SK-N-SH treated with all-trans-retinoic acid at 6 μM for 48 hours (cell line): Measurements from ENCODE around the gene COL19A1.

Source experiments
- ISL1 ChIP-seq: fragments of 250-450 bp; sonication (Bioruptor Pico); IDR thresholded peaks from 2 replicates; pipeline ENCODE4 v2.1.2; 2022; ENCODE audit warnings: mild to moderate bottlenecking, moderate library complexity
- RARB ChIP-seq: fragments of 250-450 bp; sonication (Bioruptor Pico); IDR thresholded peaks from 2 replicates; pipeline ENCODE4 v1.8.0; 2021; ENCODE audit warnings: mild to moderate bottlenecking, moderate library complexity
- SNAI2 ChIP-seq: fragments of 250-450 bp; sonication (Bioruptor Pico); IDR thresholded peaks from 2 replicates; pipeline ENCODE4 v1.5.0; 2020; ENCODE audit warnings: mild to moderate bottlenecking, moderate library complexity

- TF ChIP-seq SNAI2 (CRISPR knock-in tag): no peak
- no peak for TF ChIP-seq RARB (CRISPR knock-in tag)
- TF ChIP-seq ISL1 (CRISPR knock-in tag): no peak
These were observed 14.2 kb downstream of the COL19A1 start for GRCh38 chr6:69880601-69881000.
